SKM-1 treated with dmso at 0.1 percent for 144 hours (cell line): Measurements from ENCODE around the gene CEP63.
"Not testable (repeated sequence)": the region's sequence is repeated elsewhere in the genome, so short reads cannot be mapped to it uniquely, and the experiment has no call there.

Experiments used
- DNase-seq: peaks from one replicate; lab custom pipeline; 2025; ENCODE audit not compliant: unreplicated experiment; lab: John Stamatoyannopoulos, UW

The CEP63 gene

GRCh38 chr3:134505485-134505884 lies 19.6 kb downstream of the CEP63 start:
- no peak for DNase-seq

GRCh38 chr3:134511500-134511899 lies 25.6 kb downstream of the CEP63 start:
- DNase-seq, result no peak

GRCh38 chr3:134516905-134517304 lies 31.0 kb downstream of the CEP63 start:
- no peak for DNase-seq

GRCh38 chr3:134517791-134518190 lies 31.9 kb downstream of the CEP63 start:
- DNase-seq, result no peak

- no peak for DNase-seq
Measured at GRCh38 chr3:134522541-134522940, 36.7 kb downstream of the CEP63 start.

- no peak for DNase-seq
Measured at GRCh38 chr3:134525293-134525692, 39.4 kb downstream of the CEP63 start.

- no peak for DNase-seq
Measured at GRCh38 chr3:134526319-134526718, 40.5 kb downstream of the CEP63 start.

- no peak for DNase-seq
Measured at GRCh38 chr3:134527037-134527436, 41.2 kb downstream of the CEP63 start.

GRCh38 chr3:134527538-134528186 lies 41.8 kb downstream of the CEP63 start:
- no peak for DNase-seq

GRCh38 chr3:134533493-134533892 lies 47.6 kb downstream of the CEP63 start:
- no peak for DNase-seq

- DNase-seq, result no peak
Measured at GRCh38 chr3:134535186-134535970, 49.5 kb downstream of the CEP63 start.

- DNase-seq, result no peak
Measured at GRCh38 chr3:134536781-134537180, 50.9 kb downstream of the CEP63 start.

GRCh38 chr3:134542287-134542958 lies 56.6 kb downstream of the CEP63 start:
- no peak for DNase-seq

- DNase-seq, result peak; percentile 56
Measured at GRCh38 chr3:134543113-134543512, 57.3 kb downstream of the CEP63 start.

GRCh38 chr3:134544316-134544715 lies 58.5 kb downstream of the CEP63 start:
- peak; percentile 18 for DNase-seq

- not testable (repeated sequence) for DNase-seq
Measured at GRCh38 chr3:134544783-134545182, 58.9 kb downstream of the CEP63 start.

GRCh38 chr3:134545818-134546217 lies 60.0 kb downstream of the CEP63 start:
- DNase-seq, result no peak

GRCh38 chr3:134552784-134553183 lies 66.9 kb downstream of the CEP63 start:
- no peak for DNase-seq

GRCh38 chr3:134559591-134559990 lies 73.7 kb downstream of the CEP63 start:
- DNase-seq, result no peak

GRCh38 chr3:134562055-134562454 lies 76.2 kb downstream of the CEP63 start:
- DNase-seq, result no peak

- no peak for DNase-seq
Measured at GRCh38 chr3:134563601-134564000, 77.7 kb downstream of the CEP63 start.

- DNase-seq, result no peak
Measured at GRCh38 chr3:134564991-134565390, 79.1 kb downstream of the CEP63 start.
